HG03135 (cell line): ENCODE measurements around the gene SPTLC2.

Source experiments
- ATAC-seq: cut with Tn5 transposase; IDR thresholded peaks from one replicate; pipeline ENCODE4 v1.9.1; 2021; ENCODE audit warnings: mild to moderate bottlenecking, moderate library complexity; ENCODE audit not compliant: unreplicated experiment

Gene SPTLC2

GRCh38 chr14:77623201-77623600 is 6.8 kb upstream of the SPTLC2 start:
- no peak for ATAC-seq

DNA sequence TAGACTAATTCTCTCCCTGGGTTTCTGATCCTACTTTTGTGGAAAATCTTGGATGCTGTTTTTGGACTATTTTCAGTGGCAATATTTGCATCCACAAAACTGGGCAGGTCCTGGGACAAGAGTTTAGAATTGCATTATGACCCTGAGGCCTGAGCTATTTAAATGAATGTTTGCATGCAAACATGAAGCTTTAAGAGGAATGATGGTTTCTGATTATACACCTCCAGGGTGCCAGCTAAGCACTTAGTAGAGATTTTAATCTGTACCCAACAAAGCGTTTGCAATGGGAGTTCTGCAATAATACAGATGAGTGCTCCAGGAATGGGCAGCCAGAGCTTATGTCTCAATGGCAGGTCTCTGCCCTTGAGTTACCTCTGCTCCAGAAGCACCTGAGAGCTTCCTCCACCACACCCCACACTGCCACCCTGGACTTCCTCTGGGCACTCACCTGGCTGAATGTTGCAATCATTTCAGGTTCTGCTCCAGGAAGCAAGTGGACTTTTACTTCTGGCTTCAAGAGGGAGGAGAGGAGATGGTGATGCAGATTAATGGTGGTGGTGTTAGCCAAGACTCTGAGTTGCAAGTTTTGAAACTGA is 6.0 kb upstream of the SPTLC2 start:
- no peak for ATAC-seq

GRCh38 chr14:77620222-77620870 is 3.9 kb upstream of the SPTLC2 start:
- ATAC-seq: no peak

DNA sequence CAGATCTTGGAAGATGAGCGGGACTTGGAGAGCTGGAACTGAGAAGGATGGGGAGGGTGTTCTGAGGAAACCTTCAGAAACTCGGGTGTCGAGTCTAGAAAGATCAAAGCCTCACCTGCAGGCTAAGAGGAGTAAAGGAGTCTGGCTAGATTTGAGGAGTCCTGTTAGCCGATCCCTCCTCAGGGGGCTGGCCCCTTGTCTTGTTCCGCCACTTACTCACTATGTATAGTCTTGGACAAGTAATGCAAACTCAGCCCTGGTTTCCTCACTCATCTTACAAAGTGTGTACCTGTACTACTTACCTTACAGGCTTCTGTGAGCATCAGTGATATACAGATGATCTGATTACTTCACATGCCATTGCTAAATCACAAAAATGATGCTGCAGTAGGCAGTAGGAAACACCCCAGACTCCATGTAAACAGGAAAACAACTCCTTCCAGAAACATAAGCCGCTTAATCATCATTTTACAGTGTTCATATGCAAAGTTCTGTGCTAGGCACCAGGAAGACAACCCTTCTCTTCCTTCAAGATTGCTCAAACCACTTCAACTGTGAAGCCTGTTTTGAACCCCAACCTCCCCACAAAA is 2.0 kb upstream of the SPTLC2 start:
- no peak for ATAC-seq

GRCh38 chr14:77616133-77616453 is 344 bp downstream of the SPTLC2 start:
- ATAC-seq: no peak

DNA sequence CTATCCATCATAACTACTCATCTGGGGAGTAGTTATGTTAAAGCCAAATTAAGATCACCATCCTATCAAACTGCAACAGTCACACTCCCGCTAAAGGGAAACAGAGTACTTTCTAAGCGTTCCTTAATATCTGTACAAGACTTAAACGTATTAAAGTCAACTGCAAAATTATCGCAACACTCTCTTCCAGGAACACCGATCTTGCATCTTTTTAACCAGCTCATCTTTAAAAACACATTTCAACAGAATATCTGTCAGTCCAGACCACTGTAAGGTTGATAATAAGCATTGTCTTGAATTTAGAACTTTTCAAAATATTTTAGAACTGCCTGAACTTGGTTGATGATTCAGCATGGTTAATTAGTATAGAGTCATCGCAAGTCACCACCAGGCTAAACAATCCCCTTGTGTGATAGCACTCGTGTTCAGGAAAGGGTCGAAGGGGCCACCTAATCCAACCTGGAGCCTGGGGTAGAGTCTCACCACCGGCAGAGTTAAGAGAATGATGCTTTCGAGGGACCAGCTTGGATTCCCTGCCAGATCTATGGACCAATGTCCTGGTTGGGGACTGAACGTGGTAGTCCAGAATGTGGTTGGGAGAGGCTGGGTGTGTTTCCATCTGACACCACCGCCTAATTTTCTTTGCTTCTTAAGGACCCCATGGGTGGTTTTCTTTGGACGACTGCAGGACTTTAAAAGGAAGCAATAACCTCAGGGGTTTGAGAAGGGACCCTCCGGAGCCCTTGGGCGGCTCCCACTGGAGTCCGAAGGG is 890 bp downstream of the SPTLC2 start:
- no peak for ATAC-seq

GRCh38 chr14:77613201-77613600 is 3.2 kb downstream of the SPTLC2 start:
- no peak for ATAC-seq

DNA sequence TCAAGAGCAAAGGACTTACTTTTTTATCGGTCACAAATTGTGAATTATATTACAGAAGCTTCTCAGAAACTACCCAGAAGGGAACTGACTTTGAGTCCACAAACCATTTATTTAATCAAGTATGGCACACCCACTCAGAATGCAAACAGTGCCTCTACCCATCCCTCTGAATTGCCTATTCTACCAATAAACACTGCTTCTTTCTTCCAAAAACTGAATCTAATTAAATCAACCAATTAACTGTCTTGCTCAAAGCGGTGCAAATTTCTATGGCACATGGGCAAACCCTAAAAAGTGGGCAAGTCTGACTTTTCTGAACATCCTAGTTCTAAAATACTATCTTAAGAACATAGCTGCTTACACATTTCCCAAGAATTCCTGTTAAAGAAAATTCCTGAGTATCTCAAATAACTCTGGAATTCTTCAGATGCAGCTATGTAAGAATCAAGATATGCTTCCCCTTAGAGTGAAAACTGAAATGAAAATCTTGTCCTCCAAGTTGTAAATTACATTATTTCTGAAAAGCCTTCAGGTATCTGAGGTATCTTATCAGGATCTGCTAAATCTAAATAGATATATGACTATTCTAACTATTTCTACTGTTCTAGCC is 4.3 kb downstream of the SPTLC2 start:
- no peak for ATAC-seq

GRCh38 chr14:77610553-77610952 is 5.9 kb downstream of the SPTLC2 start:
- ATAC-seq: no peak

GRCh38 chr14:77609922-77610321 is 6.5 kb downstream of the SPTLC2 start:
- no peak for ATAC-seq

DNA sequence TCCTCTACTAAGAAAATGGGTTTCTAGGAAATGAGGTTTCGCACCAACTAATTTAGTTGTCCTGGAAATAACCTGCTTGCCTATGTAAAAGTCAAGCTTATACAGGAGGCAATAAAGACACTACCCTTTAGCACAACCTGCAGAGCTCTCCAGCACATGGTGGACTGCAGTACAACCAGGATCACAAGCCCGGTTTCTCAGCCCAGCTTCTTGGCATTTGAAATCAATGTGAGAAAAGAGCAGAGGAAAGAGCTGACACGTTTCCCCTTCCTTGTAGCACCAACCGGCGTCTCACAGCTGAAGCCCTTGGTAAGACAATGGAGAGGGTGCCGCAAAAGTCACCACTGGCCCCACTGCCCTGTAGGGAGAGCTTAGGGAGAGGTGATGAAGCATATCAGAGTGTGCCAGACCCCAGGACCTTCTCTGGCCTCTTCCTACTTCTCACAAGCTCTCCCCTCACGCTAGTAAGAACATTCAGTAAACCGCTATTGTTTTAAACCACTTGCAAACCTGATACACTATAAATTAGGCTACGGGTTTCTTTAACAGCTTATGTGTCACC is 8.6 kb downstream of the SPTLC2 start:
- ATAC-seq: no peak

- no peak for ATAC-seq
Measured at GRCh38 chr14:77605392-77605972, 11.0 kb downstream of the SPTLC2 start.

- no peak for ATAC-seq
Measured at GRCh38 chr14:77603654-77604255, 12.7 kb downstream of the SPTLC2 start.

GRCh38 chr14:77603031-77603430 is 13.4 kb downstream of the SPTLC2 start:
- no peak for ATAC-seq

GRCh38 chr14:77601846-77602619 is 14.4 kb downstream of the SPTLC2 start:
- no peak for ATAC-seq

DNA sequence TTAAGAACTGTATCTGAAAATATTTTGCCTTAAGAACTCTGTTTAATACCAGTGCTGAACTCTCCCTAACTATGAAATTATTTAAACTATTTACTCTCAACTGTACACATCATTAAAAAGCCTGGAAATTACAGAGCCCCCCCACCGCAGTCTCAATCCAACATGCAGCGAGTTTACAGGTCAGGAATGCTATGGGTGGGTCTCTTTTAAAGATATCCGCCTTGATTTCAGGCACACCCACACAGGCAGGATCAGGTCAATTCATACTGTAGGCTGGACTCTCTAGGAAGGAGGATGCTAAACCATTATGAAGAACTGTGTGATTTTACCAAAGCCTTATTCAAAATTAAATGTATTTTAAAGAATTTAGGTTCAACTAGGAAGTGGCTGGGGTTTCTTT is 16.5 kb downstream of the SPTLC2 start:
- ATAC-seq: no peak

- no peak for ATAC-seq
Measured at GRCh38 chr14:77598366-77599070, 17.9 kb downstream of the SPTLC2 start.

GRCh38 chr14:77593501-77593961 is 22.9 kb downstream of the SPTLC2 start:
- peak; percentile 55 for ATAC-seq
